Spleen (tissue), 11 donors: ENCODE results near the gene CA5A. TPM values are rescaled to one million over a fixed set of nuclear protein-coding genes. Genes with fewer than 3 reads are reported as not detected.

ENCODE experiments used
- DNase-seq: peaks from one replicate; pipeline ENCODE4 v3.0.0-alpha.2; 2020
- H3K27ac ChIP-seq, 8 donors: fragments of 200-600 bp; sonication (generic) in 7 of 8; 1 replicate in 4 of 8; 2 replicates in 4 of 8; pipeline versions ENCODE4 v1.5.0 to v1.8.0; 2016 to 2021; ENCODE audit warnings: inconsistent platforms in 4 of 8, mild to moderate bottlenecking in 4 of 8, moderate library complexity in 1 of 8
- H3K27me3 ChIP-seq, 7 donors: fragments of 200-600 bp; sonication (generic) in 6 of 7; replicated peaks in 1 of 7; 1 replicate in 4 of 7; 2 replicates in 3 of 7; pipeline versions ENCODE4 v1.5.0 to v1.8.0; 2016 to 2021; ENCODE audit warnings: inconsistent platforms in 3 of 7, mild to moderate bottlenecking in 1 of 7
- H3K36me3 ChIP-seq, 6 donors: fragments of 200-600 bp; sonication (generic) in 5 of 6; 1 replicate in 4 of 6; 2 replicates in 2 of 6; pipeline versions ENCODE4 v1.5.0 to v1.8.0; 2016 to 2021; ENCODE audit warnings: inconsistent platforms in 2 of 6
- H3K4me1 ChIP-seq, 6 donors: fragments of 200-600 bp; sonication (generic) in 5 of 6; 1 replicate in 3 of 6; 2 replicates in 3 of 6; pipeline versions ENCODE4 v1.5.0 to v1.8.0; 2016 to 2021; ENCODE audit warnings: inconsistent platforms in 3 of 6
- H3K4me3 ChIP-seq, 8 donors: fragments of 200-600 bp; sonication (generic) in 7 of 8; 1 replicate in 4 of 8; 2 replicates in 4 of 8; pipeline versions ENCODE4 v1.5.0 to v1.8.0; 2016 to 2021; ENCODE audit warnings: inconsistent platforms in 4 of 8, mild to moderate bottlenecking in 4 of 8, moderate library complexity in 2 of 8
- H3K9me3 ChIP-seq, 8 donors: fragments of 200-600 bp; sonication (generic) in 7 of 8; 1 replicate in 4 of 8; 2 replicates in 4 of 8; pipeline versions ENCODE4 v1.5.0 to v1.8.0; 2016 to 2021; ENCODE audit warnings: inconsistent platforms in 4 of 8
- CTCF ChIP-seq, 11 experiments: fragments of 200-600 bp in 7 of 11; fragments of 450-650 bp in 4 of 11; sonication (generic) in 4 of 11; IDR thresholded peaks in 8 of 11; conservative IDR thresholded peaks in 3 of 11; 1 replicate in 7 of 11; 2 replicates in 4 of 11; pipeline versions ENCODE4 v1.4.0 to v1.8.0; 2016 to 2021; ENCODE audit warnings: antibody characterized with exemption in 11 of 11, inconsistent platforms in 4 of 11, mild to moderate bottlenecking in 1 of 11
- POLR2A ChIP-seq, 3 donors: fragments of 450-650 bp; IDR thresholded peaks; one replicate each; pipeline ENCODE4 v1.5.1; 2017; ENCODE audit warnings: antibody characterized with exemption in 3 of 3, mild to moderate bottlenecking in 1 of 3
- POLR2AphosphoS5 ChIP-seq, 3 donors: sonication (generic); formaldehyde crosslinking; IDR thresholded peaks; one replicate each; pipeline ENCODE4 v1.5.1; 2017; ENCODE audit warnings: antibody characterized with exemption in 3 of 3
- WGBS, 5 donors: extraction: QIAGEN DNeasy Blood & Tissue Kit in 3 of 5; methylation state at CpG; one replicate each; pipeline versions ENCODE4 v1.1.5 to v1.1.7; 2013 to 2018; 5-methylcytosine and 5-hydroxymethylcytosine counted together
- intact Hi-C: fragments of 100-400 bp; cut with DNase I; formaldehyde crosslinking; loops from one replicate; pipeline ENCODE4 v1.15.0; 2023; ENCODE audit warnings: low total_unique reads
- polyA plus RNA-seq, 3 donors: library from polyadenylated mRNA; stranded (reverse); fragments of 200-250 nt; gene quantifications; one replicate each; pipeline ENCODE4 v1.2.1, GENCODE V29; 2013
- total RNA-seq, 7 donors: library from RNA; depleted of rRNA in 3 of 7; stranded (reverse); fragments of >200 nt in 3 of 7; fragmentation: NEBNext Ultra II Directional in 4 of 7; extraction: Animal tissue kit (Norgen Biotek cat#: 25700) in 4 of 7; gene quantifications; one replicate each; pipeline versions ENCODE4 v1.1.0 to v1.2.1, GENCODE V29; 2016 to 2021
- donor health status: healthy with polysubstance abuse.
- donor health status: DM: no; HTN: no; CAD: no; lungs with moderate emphysema.
- donor health status: DM: no; HTN: no; CAD: no.
- donor health status: Bipolar disorder and iron deficiency.
- donor health status: healthy.
- donor health status: DM: no; HTN: no; CAD: no.
- donor health status: DM: yes; HTN: yes; CAD: no.

CA5A gene
- total and polyA plus RNA-seq, 10 donors: not detected

- intact Hi-C loops: no loop called here
- 50 to 64% (median 55%) methylated on average over 15 of the region's 15 CpGs for WGBS, 5 donors
- H3K4me3 ChIP-seq: peak overlapping the region in 1 of 8 donors; percentile 59
- H3K27ac ChIP-seq: peak overlapping the region; percentile 72 to 98 (median 96)
- peaks cover 0 to 39% (median 3%) of the 10 kb centered on the region in 6 donors for H3K36me3 ChIP-seq
- peak in 1 of 3 donors; percentile 4 for TF ChIP-seq POLR2AphosphoS5 (IDR thresholded peaks at IDR 0.05)
- TF ChIP-seq POLR2A (IDR thresholded peaks at IDR 0.05): no peak
- peaks cover 55 to 88% (median 73%) of the 10 kb centered on the region in 6 donors for H3K4me1 ChIP-seq
- DNase-seq: no peak
- no peaks in the 10 kb centered on the region for H3K9me3 ChIP-seq
- H3K27me3 ChIP-seq: no peaks in the 10 kb centered on the region
Measured at GRCh38 chr16:87953308-87954215, 17.2 kb upstream of the CA5A start.

GRCh38 chr16:87952751-87953150 is 16.4 kb upstream of the CA5A start:
- Histone ChIP-seq H3K4me3 (peak overlapping the region in 6 of 8 donors; percentile 76 to 95 (median 80)), H3K36me3 (peaks cover 0 to 37% (median 3%) of the 10 kb centered on the region in 6 donors), H3K27ac (peak overlapping the region in 7 of 8 donors; percentile 91 to 98 (median 97)), H3K9me3 (no peaks in the 10 kb centered on the region), H3K4me1 (peaks cover 55 to 88% (median 69%) of the 10 kb centered on the region in 6 donors), H3K27me3 (no peaks in the 10 kb centered on the region)
- WGBS, 5 donors: 89 to 93% (median 91%) methylated on average over 16 of the region's 16 CpGs
- DNase-seq: no peak
- intact Hi-C loops: no loop called here
- TF ChIP-seq POLR2AphosphoS5 (IDR thresholded peaks at IDR 0.05) (no peak), CTCF (IDR thresholded peaks at IDR 0.05 in 8 of 11, conservative IDR thresholded peaks at IDR 0.05 in 3 of 11) (no peak), POLR2A (IDR thresholded peaks at IDR 0.05) (no peak)

- TF ChIP-seq POLR2A (IDR thresholded peaks at IDR 0.05): peak in 1 of 3 donors; percentile 34
- no peak for TF ChIP-seq POLR2AphosphoS5 (IDR thresholded peaks at IDR 0.05)
- TF ChIP-seq CTCF (IDR thresholded peaks at IDR 0.05 in 8 of 11, conservative IDR thresholded peaks at IDR 0.05 in 3 of 11): peak in 1 of 11 experiments; percentile 5
- H3K9me3 ChIP-seq: no peaks in the 10 kb centered on the region
- no peaks in the 10 kb centered on the region for H3K27me3 ChIP-seq
- whole genome bisulfite sequencing, 5 donors: 3 to 6% (median 4%) methylated on average over 22 to 82 of the region's 82 CpGs
- peak overlapping the region; percentile 67 to 95 (median 78) for H3K4me3 ChIP-seq
- DNase-seq: no peak
- peaks cover 47 to 82% (median 59%) of the 10 kb centered on the region in 6 donors for H3K4me1 ChIP-seq
- H3K27ac ChIP-seq: peak overlapping the region; percentile 91 to 98 (median 96)
- intact Hi-C loops: no loop called here
- peaks cover 0 to 28% (median 0%) of the 10 kb centered on the region in 6 donors for H3K36me3 ChIP-seq
Measured at GRCh38 chr16:87951552-87952538, 15.5 kb upstream of the CA5A start.
